Activated CD8-positive, alpha-beta memory T cell treated with anti-CD3 and anti-CD28 coated beads, Interleukin-2, amount 50 U/mL, for 1 hour (primary cell): ENCODE results near the gene AKAP6.

Source experiments
- DNase-seq: peaks from one replicate; pipeline ENCODE4 v3.0.0-alpha.2; 2020; ENCODE audit errors: extremely low read depth

The AKAP6 gene

GRCh38 chr14:32709027-32709426 lies 379.9 kb downstream of the AKAP6 start:
- no peak for DNase-seq

GRCh38 chr14:32710231-32710671 lies 381.2 kb downstream of the AKAP6 start:
- no peak for DNase-seq

- no peak for DNase-seq
Observed at GRCh38 chr14:32710731-32711680, 381.9 kb downstream of the AKAP6 start.

GRCh38 chr14:32713856-32714255 lies 384.8 kb downstream of the AKAP6 start:
- no peak for DNase-seq

- no peak for DNase-seq
Observed at GRCh38 chr14:32719601-32720000, 390.5 kb downstream of the AKAP6 start.

- no peak for DNase-seq
Observed at GRCh38 chr14:32720927-32721326, 391.8 kb downstream of the AKAP6 start.

- no peak for DNase-seq
Observed at GRCh38 chr14:32722631-32723183, 393.6 kb downstream of the AKAP6 start.

- no peak for DNase-seq
Observed at GRCh38 chr14:32724867-32725471, 395.9 kb downstream of the AKAP6 start.

GRCh38 chr14:32726516-32726915 lies 397.4 kb downstream of the AKAP6 start:
- DNase-seq = no peak

- no peak for DNase-seq
Observed at GRCh38 chr14:32727832-32728231, 398.7 kb downstream of the AKAP6 start.

- no peak for DNase-seq
Observed at GRCh38 chr14:32728526-32728925, 399.4 kb downstream of the AKAP6 start.

GRCh38 chr14:32728976-32729375 lies 399.9 kb downstream of the AKAP6 start:
- DNase-seq = no peak

GRCh38 chr14:32731249-32731648 lies 402.2 kb downstream of the AKAP6 start:
- DNase-seq = no peak

- no peak for DNase-seq
Observed at GRCh38 chr14:32733015-32733414, 403.9 kb downstream of the AKAP6 start.

- DNase-seq = no peak
Observed at GRCh38 chr14:32734261-32734660, 405.2 kb downstream of the AKAP6 start.

GRCh38 chr14:32737621-32738020 lies 408.5 kb downstream of the AKAP6 start:
- no peak for DNase-seq

- DNase-seq = no peak
Observed at GRCh38 chr14:32738206-32738871, 409.2 kb downstream of the AKAP6 start.

GRCh38 chr14:32744811-32745445 lies 415.8 kb downstream of the AKAP6 start:
- no peak for DNase-seq

GRCh38 chr14:32754209-32754608 lies 425.1 kb downstream of the AKAP6 start:
- no peak for DNase-seq

- DNase-seq = no peak
Observed at GRCh38 chr14:32756173-32756572, 427.1 kb downstream of the AKAP6 start.

GRCh38 chr14:32756775-32757174 lies 427.7 kb downstream of the AKAP6 start:
- no peak for DNase-seq

GRCh38 chr14:32757568-32757967 lies 428.5 kb downstream of the AKAP6 start:
- DNase-seq = no peak
